ENCODE results near the gene NRGN. TPM values are rescaled to one million over a fixed set of nuclear protein-coding genes. Genes with fewer than 3 reads are reported as not detected.

Gene NRGN
- total RNA-seq, 2 experiments from 2014 or later, result 6.4 to 6.7 TPM

DNA sequence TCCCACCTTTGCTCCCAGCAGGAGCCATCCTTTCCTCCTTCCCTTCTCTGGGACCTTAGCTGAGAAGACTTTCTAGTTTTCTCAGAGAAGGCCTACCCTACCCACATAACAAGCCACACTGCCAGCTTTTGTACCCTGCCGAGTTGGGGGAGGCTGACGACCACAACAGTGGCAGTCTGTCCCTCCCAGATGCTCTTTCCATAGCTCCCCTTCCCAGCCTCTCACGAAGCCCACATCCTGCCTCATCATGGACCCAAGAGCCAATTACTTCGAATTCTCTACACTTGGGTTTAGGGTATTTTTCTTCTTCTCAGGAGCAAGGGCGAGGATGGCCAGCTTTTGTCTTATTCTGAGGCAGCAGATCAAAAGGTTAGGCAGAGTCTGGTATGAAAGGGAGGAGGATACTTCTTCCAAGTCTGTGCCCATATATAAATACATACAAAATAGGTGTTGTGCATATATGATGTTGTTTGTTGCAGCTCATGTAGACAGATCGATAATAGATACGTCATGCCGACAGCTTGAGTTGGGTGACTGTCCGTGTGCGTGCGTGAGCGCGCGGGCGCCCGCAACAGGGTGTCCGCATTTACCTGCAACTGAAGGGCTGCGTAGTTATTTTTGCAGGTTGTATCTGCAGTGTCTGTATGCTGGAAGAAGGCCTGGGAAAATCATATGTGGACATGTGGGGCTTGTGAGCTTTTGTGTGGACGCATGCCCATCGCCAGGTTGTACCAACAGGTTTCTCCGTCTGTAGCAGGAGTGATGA lies 846 bp upstream of the NRGN start:
- CTCF ChIA-PET, result interaction anchor here (0.9 to 2.3 kb wide), 3 partner anchors 19 to 38 kb away, joined by 3 to 9 read pairs (median 3); partner anchors contain the start of gene ESAM
- POLR2A ChIA-PET, result no interaction called here

DNA sequence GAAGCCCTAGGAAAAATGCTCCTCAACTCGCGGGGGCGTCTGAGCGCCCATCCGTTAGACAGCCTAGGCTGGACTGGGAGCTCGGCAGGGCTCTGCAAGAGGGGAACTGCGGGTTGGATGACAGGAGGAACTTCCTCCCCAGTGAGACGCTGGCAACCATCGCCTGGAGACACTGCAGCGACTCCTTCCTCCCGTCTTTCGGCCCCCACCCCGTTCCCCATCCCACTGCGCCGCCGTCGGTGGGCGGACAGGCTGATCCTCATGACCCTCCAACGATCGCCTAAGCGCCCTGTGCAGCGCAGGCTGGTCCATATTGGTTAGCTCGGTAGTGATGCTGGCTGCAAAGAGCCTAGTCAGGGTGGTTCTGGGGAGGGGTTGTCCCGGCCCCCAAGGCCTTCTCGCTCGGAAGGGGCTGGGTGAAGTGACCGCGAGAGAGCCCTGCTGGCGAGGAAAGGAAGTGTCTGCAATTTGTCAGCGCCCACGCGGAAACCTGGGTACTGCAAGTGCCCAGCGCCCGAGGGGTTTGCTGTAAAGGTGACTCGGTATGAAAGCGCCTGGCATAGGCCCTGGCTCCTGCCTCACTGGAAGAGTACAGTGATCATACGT lies 638 bp downstream of the NRGN start:
- CTCF ChIA-PET, result interaction anchor here (1.2 to 2.3 kb wide), 5 partner anchors 9 to 70 kb away, joined by 3 to 9 read pairs (median 4); no protein-coding TSS in a partner anchor
- POLR2A ChIA-PET, result no interaction called here

DNA sequence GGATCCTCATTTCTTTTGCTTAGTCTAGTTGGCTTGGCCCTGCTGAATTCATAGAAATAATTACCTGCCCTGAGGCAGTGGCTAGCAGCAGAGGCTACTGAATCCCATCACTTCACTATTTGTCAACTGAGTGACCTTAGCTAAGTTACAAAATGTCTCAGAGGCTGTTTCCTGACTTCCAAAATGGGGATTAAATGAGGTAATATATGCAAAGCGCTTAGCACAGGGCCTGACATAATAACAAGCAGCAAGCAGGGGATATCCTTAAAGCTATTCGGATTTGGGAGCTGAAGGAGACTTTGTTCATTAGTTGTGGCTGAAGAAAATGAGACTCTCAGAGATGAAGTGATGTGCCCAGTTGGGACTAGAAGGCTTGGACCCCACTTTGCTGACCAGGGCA lies 2.8 kb downstream of the NRGN start:
- POLR2A ChIA-PET, result no interaction called here
- CTCF ChIA-PET, result interaction anchor here (0.9 to 3.3 kb wide), 2 partner anchors 73 to 134 kb away, joined by 3 to 15 read pairs; no protein-coding TSS in a partner anchor

DNA sequence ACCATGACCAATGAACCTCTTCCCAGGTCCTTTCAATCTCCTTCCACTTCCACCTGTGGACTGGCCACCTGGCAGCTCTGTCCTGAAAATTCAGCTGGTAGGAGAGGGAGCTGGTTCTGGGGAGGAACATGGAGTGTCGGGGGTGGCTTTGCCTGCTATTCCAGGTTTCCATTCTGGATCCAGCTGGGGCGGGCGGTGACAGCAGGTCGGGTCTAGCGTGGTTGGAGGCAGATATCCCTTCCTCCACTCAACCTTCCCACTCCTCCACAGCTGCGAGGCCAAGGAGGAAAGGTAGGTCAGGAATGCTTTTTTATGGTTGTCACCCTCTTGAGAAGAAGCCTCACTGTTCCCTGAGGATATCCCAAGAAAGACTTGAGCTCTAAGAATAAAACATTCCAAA lies 3.3 kb downstream of the NRGN start:
- ChIA-PET CTCF (interaction anchor here (0.9 to 3.3 kb wide), 2 partner anchors 73 to 133 kb away, joined by 3 to 15 read pairs; no protein-coding TSS in a partner anchor), POLR2A (no interaction called here)

DNA sequence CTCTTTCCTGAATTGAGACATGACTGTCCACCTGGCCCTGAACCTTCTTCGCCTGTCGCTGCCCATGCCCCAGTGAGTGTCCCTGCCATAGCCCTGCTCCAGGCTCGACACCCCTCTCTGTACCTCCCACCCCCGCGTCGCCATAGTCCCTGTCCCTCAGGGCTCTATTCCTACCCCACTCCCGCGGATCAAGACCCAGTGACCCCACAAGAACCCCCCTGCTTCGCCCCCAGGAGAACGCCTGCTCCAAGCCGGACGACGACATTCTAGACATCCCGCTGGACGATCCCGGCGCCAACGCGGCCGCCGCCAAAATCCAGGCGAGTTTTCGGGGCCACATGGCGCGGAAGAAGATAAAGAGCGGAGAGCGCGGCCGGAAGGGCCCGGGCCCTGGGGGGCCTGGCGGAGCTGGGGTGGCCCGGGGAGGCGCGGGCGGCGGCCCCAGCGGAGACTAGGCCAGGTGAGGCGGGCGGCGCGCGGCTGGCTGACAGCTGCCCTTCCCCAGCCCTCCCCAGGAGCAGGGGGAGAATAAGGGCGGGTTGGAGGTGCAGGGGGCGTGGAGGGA lies 5.6 kb downstream of the NRGN start:
- POLR2A ChIA-PET, result interaction anchor here (1.3 to 1.5 kb wide), 2 partner anchors 13 to 72 kb away, joined by 3 to 4 read pairs; no protein-coding TSS in a partner anchor
- CTCF ChIA-PET, result interaction anchor here (0.5 to 5.7 kb wide), 6 partner anchors 11 to 1690 kb away, joined by 3 to 40 read pairs (median 4); partner anchors contain the start of gene ESAM

DNA sequence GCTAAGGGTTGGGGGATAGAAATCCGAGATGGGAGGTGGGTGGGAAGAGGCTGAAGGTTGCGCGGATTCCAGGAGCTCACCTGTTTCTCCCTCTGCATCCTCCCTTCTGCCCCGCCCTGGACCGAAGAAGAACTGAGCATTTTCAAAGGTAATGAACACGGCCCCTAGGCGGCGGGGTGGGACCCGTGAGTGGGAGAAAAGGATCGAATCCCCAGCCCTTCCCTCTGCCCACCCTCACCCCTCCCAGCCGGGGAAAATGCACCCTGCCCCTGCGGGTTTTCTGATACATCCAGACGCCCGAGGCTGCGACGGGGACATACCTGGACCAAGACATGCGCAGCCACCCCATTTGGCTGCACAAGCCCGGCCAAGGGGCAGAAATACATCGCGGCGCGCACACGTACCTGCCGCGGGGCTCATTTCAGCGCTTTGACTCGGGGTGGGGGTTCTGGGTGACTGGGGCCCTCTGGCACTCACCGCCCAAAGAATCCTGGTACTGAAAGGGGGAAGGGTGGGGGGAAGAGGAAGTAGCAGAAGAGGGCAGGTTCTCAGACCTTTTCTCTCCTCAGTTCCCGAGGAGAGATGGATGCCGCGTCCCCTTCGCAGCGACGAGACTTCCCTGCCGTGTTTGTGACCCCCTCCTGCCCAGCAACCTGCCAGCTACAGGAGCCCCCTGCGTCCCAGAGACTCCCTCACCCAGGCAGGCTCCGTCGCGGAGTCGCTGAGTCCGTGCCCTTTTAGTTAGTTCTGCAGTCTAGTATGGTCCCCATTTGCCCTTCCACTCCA lies 6.3 kb downstream of the NRGN start:
- ChIA-PET POLR2A (interaction anchor here (1.3 to 1.5 kb wide), 2 partner anchors 12 to 73 kb away, joined by 3 to 4 read pairs; no protein-coding TSS in a partner anchor), CTCF (interaction anchor here (0.5 to 5.7 kb wide), 19 partner anchors 9 to 1691 kb away, joined by 3 to 40 read pairs (median 4); partner anchors contain the start of genes ESAM, MSANTD2 and TBRG1)

DNA sequence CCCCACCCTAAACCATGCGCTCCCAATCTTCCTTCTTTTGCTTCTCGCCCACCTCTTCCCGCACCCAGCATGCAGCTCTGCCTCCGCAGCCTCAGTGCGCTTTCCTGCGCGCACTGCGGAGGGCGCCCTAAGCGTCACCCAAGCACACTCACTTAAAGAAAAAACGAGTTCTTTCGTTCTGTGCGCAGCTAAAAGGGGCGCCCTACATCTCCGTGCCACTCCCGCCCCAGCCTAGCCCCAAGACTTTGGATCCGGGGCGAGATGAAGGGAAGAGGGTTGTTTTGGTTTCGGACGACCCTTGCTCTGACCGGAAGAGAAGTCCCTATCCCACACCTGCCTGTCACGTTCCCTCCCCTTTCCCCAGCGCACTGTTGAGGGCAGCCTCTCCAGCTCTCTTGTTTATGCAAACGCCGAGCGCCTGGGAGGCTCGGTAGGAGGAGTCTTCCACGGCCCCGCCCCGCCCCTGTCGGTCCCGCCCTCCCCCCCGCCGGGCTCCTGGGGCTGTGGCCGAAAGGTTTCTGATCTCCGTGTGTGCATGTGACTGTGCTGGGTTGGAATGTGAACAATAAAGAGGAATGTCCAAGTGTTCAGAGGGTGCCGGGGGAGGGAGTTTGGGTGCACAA lies 7.0 kb downstream of the NRGN start:
- ChIA-PET POLR2A (interaction anchor here (1.3 to 1.5 kb wide), 2 partner anchors 11 to 74 kb away, joined by 3 to 4 read pairs; no protein-coding TSS in a partner anchor), CTCF (interaction anchor here (0.5 to 5.7 kb wide), 16 partner anchors 9 to 124 kb away, joined by 3 to 40 read pairs (median 4); partner anchors contain the start of genes ESAM, MSANTD2 and TBRG1)

DNA sequence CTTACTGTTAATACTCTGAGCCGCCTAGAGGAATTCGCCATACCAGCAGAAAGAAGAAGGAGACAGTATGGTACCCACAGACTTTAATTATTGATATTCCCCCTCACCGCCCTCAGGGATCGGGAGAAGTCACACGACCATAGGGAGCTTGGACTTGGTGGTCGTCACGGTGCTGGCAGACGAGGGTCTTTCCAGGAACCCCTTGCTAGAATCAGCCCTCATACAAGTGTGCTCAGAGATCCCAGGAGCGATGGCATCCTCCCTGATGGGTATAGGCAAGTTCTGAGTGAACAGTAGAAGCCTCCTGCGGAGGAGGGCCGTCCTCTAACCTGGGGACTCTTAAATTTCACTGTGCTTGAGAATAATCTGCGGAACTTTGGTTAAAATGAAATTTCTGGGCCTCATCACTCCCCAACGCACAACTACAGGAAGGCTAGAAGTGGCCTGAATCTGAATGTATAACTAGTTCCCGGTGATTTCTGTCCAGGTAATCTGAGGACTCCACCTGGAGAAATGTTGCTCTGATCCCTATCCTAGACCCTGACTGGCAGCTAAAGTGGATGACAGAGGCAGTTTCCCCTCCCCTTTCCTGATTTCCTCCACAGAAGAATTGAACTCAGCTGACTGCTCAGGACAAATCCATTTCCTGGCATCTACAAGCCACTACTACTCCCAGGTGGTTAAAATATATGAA lies 7.8 kb downstream of the NRGN start:
- ChIA-PET POLR2A (no interaction called here), CTCF (interaction anchor here (0.5 to 5.7 kb wide), 8 partner anchors 9 to 124 kb away, joined by 3 to 40 read pairs (median 4); partner anchors contain the start of genes ESAM, MSANTD2, SIAE and SPA17)

DNA sequence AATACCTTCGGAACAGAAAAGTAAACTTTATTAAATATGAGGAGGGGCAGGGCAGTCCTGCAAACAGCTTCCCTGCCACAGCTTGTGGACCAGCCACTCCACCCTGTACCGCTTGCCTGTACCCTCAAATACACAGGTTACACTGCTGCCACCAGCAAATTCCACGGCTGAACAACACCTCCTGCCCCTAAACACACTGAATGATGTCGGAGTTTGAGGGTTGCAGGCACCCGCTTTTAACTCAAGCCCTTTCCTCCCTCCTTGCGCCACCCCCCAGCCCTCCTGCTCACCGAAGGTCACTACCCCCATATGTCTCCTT lies 8.3 kb downstream of the NRGN start:
- ChIA-PET POLR2A (no interaction called here), CTCF (interaction anchor here (0.5 to 5.7 kb wide), 5 partner anchors 8 to 124 kb away, joined by 3 to 40 read pairs (median 4); partner anchors contain the start of genes ESAM, SIAE and SPA17)

DNA sequence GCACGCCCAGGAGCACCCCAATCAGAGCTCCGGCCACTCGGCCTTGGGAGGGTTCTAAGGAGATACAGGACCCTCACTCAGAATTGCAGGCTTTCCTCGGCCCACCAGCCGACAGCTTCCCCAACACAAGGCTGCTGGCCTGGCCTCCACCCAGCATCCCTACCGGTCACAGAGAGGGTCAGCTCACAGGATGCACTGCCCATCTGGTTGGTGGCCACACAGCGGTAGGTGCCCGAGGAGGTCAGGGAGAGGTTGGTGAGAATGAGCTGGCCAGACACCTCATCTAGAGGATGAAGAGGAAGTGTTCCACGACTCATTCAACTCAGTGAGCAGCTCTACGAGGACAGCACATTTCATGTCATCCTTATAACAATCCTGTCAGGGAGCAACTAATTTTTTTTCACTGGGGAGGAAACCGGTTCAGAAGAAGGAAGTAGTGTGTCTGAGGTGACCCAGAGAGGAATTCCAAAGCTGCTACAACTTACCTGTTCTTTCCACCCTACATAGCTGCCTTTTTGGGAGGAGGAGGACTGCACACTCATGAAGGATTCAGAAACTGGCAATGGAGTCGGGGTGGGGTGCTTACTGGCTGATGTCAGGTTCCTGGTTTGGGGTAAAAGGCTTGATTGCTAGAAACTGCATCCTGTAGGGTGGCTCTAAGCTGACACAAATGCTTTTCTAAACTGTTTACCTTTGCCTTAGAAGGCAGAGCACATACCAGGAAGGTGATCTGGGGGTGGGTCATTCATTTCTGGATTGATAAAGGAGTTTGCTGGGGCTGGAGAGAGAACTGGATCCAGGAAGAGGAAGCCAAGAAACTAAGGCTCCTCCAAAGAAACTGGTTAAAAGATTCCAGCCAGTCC lies 9.0 kb downstream of the NRGN start:
- CTCF ChIA-PET, result interaction anchor here (1.0 to 5.7 kb wide), 4 partner anchors 8 to 123 kb away, joined by 3 to 40 read pairs (median 4); partner anchors contain the start of genes ESAM, SIAE and SPA17
- POLR2A ChIA-PET, result no interaction called here

DNA sequence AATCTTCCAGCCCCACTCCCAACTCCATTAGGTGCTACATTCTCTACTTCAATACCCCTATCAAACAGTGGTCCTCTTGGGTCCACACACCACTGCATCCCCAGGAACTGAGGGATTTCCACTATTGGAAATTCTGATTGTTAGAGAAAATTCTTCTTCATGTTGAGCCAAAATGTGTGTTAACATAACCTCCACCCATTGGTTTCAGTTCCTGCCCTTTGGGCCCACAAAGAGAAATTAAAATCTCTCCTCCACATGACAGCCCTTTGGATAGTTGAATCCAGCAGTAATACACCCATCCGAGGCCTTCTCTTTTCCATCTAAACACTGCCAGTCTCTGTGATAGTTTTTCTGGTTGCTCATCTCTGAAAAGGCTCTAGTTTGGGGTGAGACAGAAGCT lies 10.2 kb downstream of the NRGN start:
- ChIA-PET POLR2A (no interaction called here), CTCF (no interaction called here)

DNA sequence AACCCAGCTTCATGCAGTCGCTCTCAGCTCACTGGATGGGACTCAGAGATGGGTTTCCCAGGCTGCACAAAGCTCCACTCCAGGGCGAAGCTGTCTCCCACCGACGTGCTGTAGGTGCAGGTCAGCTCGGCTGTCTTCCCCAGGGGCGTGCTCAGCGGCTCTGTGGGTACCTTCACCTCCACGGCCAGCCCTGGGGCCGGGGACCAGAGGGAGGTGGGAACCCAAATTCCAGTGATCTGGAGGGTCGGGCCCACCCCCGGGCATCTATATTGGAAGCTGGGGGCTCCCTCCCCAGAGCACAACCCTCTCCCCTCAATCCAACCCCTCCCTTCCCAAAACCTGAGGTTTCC lies 11.6 kb downstream of the NRGN start:
- POLR2A ChIA-PET, result interaction anchor here (0.6 kb wide), 1 partner anchor 91 kb away, joined by 5 read pairs; no protein-coding TSS in a partner anchor
- CTCF ChIA-PET, result no interaction called here

DNA sequence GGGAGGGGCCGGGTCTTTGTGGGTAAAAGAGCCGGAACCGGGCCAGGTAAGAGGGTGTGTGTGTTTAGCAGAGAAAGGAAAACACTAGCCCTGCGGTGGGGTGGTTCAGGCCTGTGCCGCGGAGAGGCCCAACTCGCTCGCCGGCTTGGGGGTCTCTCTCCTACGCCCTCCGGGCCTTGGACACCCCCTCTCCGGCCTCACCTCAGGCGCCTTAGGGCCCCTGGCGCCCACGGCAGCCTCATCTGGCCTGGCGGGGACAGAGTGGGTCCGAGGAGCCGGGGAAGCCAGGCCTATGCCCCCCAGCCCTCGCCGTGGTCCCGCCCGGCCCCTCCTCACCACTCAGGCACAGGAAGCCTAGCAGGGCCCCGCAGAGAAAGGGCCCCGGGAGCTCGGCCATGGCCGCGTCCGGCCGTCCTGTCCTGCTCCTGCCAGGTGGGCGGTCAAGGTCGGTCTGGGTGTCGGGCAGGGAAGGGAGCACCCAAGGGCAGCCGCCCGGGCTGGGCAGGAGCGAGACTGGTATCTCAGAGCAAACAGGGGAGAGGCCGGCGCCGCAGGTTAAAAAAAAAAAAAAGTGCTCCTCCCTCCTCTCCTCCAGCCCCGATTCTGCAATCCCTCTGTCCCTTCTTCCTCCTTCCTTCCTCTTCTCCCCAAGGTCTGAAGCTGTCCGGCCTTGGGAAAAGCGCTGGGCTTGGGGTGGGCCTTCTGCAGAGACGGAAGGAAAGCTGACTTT lies 12.2 kb downstream of the NRGN start, which contains the start of gene VSIG2:
Gene VSIG2 (minus strand): TSS at position 515 of the 730 bp plus-strand sequence. CDS start 118 bp downstream, at position 397.
- CTCF ChIA-PET, result interaction anchor here (1.5 kb wide), 1 partner anchor 11 kb away, joined by 5 read pairs; the partner anchor contains the start of gene ESAM
- POLR2A ChIA-PET, result interaction anchor here (0.6 to 0.9 kb wide), 2 partner anchors 9 to 92 kb away, joined by 4 to 5 read pairs; no protein-coding TSS in a partner anchor

DNA sequence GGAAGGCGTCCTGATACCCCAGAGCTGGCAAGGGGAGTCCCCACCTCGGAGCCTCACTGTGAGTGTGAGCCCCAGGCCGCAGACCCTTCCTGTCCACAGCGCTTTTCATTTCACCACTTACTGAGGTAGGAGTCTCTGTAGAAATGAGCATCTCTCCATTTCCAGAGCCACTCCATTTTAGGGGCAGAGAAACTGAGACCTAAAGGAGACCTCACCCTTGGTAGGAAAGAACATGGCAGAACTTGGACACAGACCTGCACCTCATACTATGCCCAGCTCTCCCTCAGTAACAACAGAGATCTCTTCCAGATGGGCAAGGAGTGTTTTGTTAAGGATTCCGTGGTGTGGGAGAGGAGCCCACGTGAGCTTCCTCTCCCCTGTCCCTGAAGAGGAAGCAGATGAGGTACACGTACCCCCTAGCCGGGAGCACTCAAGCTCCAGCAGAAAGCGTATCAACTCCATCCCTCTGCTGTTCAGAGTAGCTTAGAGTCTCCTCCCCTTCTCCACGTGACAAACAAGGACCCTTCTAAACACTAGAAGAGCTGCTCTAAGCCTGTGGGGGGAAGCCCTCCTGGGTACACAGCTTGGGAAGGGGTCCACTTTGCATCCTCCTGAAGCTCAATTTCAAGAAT lies 12.8 kb downstream of the NRGN start:
- ChIA-PET CTCF (interaction anchor here (1.3 to 1.5 kb wide), 2 partner anchors 10 to 84 kb away, joined by 3 to 5 read pairs; partner anchors contain the start of gene ESAM), POLR2A (interaction anchor here (0.9 kb wide), 1 partner anchor 8 kb away, joined by 4 read pairs; no protein-coding TSS in a partner anchor)

DNA sequence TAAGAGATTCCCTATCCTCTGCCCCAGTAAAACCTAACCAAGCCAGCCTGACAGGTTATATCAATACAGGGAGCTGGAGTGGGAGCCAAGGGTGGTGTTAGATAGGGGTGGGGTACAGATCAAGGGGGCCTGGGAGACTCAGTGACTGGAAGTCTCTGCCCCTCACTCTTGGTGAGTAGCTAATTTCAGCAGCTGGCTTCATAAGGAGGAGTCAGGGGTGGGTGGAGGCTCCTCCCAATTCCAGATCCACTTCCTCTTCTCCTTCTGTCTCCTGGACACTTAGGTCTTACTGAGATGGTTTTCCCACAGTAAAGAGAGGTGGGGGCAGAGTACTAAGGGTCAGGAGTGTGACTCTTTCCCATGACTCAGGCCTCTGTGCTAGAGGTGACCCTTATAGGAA lies 13.5 kb downstream of the NRGN start:
- ChIA-PET POLR2A (interaction anchor here (0.9 kb wide), 1 partner anchor 8 kb away, joined by 4 read pairs; no protein-coding TSS in a partner anchor), CTCF (interaction anchor here (1.3 to 1.5 kb wide), 2 partner anchors 10 to 84 kb away, joined by 3 to 5 read pairs; partner anchors contain the start of gene ESAM)

Data from activated CD8-positive, alpha-beta memory T cell treated with anti-CD3 and anti-CD28 coated beads for 36 hours (primary cell).